HG02642 (cell line): ENCODE measurements around the gene SLC25A5.
"Not testable (repeated sequence)": the region's sequence is repeated elsewhere in the genome, so short reads cannot be mapped to it uniquely, and the experiment has no call there.

Source experiments
- ATAC-seq: cut with Tn5 transposase; IDR thresholded peaks from one replicate; pipeline ENCODE4 v1.9.1; 2021; ENCODE audit warnings: mild to moderate bottlenecking; ENCODE audit not compliant: unreplicated experiment, poor library complexity

The SLC25A5 gene

GRCh38 chrX:119475389-119476101 lies 7.3 kb downstream of the SLC25A5 start:
- no peak for ATAC-seq

- ATAC-seq, result no peak
These were observed 9.6 kb downstream of the SLC25A5 start for GRCh38 chrX:119477812-119478232.

DNA sequence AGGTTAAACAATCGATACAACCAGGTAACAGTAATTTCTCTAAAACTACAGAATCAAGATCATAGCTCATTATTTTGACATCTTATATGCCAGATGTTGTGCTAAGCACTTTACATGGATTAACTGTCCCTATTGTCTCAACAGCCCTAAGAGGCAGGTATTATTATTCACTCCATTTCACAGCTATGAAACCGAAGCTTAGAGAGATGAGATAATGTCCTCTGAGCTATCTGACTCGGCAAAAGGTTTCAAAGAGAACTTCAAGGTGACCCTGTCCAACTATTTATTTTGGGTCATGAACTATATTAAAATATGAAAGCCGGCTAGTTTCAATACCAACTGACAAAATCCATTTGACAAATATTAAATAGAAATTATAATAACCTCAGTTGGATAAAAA lies 10.3 kb downstream of the SLC25A5 start:
- no peak for ATAC-seq

GRCh38 chrX:119479845-119480244 lies 11.6 kb downstream of the SLC25A5 start:
- ATAC-seq, result no peak

DNA sequence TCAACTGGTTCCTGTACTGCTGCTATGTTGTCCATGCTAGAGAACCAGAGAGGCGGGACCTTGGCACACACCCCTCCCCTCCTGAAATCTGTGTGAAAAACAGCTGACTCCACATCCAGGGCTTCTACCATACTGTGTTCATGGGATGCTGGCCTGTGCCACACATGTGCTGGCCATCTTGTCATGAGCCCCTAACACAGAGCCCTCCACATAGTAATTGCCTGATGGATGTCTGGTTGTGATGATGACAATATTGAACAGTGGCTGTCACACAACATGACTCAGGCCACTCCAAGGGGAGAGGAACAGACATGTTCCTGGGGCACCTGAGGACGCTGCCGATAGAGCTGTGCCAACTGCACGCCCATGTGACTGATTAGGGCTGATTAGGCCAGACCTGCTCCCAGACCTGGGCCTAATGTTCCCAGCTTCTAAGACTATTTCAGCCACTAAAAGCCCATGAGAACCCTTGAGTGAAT lies 13.1 kb downstream of the SLC25A5 start:
- ATAC-seq, result no peak

DNA sequence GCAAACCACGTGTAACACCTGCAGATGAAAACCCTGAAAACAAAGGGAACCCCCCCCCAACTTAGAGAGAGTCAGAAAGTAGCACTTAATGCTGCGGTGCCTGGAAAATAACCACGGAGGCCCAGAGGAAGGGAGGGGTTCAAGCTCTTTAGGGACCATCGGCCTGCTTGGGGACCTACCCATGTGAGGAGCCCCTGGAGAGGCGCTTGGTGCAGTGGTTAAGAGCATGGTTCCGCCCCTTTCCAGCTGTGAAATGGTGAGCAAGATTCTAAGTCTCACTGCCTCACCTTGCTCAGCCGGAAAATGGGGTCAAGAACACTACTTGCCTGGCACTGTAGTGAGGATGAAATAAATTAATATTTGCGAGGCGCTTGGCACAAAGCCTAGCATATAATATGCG lies 13.8 kb downstream of the SLC25A5 start:
- peak; percentile 11 for ATAC-seq

- ATAC-seq, result peak; percentile 90
These were observed 14.5 kb downstream of the SLC25A5 start for GRCh38 chrX:119482481-119483480.

DNA sequence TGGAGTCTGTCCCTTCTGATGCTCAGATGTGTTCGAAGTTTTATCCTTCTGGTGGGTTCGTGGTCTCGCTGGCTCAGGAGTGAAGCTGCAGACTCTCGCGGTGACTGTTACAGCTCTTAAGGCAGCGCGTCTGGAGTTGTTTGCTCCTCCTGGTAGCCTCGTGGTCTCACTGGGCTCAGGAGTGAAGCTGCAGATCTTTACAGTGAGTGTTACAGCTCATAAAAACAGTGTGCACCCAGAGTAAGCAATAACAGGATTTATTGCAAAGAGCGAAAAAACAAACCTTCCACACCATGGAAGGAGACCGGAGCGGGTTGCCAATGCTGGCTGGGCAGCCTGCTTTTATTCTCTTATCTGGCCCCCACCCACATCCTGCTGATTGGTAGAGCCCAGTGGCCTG lies 18.5 kb downstream of the SLC25A5 start:
- ATAC-seq, result no peak

DNA sequence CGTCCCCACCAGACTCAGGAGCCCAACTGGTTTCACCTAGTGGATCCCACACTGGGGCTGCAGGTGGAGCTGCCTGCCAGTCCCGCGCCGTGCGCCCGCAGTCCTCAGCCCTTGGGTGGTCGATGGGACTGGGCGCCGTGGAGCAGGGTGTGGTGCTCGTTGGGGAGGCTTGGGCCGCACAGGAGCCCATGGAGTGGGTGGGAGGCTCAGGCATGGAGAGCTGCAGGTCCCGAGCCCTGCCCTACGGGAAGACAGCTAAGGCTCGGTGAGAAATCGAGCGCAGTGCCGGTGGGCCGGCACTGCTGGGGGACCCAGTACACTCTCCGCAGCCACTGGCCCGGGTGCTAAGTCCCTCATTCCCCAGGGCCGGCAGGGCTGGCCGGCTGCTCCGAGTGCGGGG lies 19.5 kb downstream of the SLC25A5 start:
- ATAC-seq, result not testable (repeated sequence)

DNA sequence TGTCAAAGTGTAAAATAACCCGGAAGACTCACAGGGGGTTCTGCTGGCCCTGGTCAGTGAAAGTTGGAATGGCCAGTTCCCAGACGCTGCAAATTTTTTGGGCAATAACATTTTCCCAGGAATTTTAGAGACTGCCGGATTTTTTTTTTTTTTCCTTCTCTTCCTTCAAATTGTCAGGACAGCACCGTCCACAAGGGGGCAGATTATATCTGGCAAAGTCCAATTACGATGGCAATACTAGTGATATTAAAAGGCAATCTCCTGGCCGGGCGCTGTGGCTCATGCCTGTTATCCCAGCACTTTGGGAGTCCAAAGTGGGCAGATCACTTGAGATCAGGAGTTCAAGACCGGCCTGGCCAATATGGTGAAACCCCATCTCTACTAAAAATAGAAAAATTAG lies 20.5 kb downstream of the SLC25A5 start:
- no peak for ATAC-seq

- ATAC-seq, result no peak
These were observed 21.2 kb downstream of the SLC25A5 start for GRCh38 chrX:119489212-119490074.

DNA sequence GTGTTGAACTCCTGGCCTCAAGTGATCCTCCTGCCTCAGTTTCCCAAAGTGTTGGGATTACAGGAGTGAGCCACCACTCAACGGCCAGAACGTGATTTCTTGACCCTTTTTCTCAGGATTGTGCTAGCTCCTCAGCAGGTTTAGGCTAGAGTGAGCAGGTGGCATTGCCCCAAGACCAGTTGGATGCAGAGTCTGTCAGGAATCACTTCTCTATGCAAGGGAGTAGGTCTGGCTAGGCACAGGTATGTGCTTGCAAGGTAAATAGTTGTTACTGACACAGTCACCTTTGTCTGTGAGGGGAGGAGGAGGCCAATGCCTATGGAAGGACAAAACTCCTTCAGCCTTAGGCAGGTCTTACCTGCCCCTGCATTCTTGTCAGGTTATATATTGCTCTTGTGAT lies 24.2 kb downstream of the SLC25A5 start:
- ATAC-seq, result no peak

GRCh38 chrX:119493851-119494495 lies 25.7 kb downstream of the SLC25A5 start:
- not testable (repeated sequence) for ATAC-seq

GRCh38 chrX:119495734-119496726 lies 27.8 kb downstream of the SLC25A5 start:
- ATAC-seq, result no peak

DNA sequence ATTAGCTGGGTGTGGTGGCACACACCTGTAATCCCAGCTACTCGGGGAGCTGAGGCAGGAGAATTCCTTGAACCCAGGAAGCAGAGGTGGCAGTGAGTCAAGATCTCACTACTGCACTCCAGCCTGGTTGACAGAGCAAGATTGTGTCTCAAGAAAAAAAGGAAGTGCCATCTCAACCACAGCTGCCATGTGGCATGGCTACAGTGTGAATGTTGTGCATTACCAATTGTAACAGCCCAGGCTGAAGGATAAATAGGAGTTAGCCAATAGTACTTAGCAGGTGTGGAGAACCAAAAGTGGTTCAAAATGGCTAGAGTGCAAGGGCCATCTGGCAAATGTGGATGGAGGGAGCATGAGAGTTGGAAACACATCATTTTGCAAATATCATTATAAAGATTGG lies 28.9 kb downstream of the SLC25A5 start:
- ATAC-seq, result no peak

DNA sequence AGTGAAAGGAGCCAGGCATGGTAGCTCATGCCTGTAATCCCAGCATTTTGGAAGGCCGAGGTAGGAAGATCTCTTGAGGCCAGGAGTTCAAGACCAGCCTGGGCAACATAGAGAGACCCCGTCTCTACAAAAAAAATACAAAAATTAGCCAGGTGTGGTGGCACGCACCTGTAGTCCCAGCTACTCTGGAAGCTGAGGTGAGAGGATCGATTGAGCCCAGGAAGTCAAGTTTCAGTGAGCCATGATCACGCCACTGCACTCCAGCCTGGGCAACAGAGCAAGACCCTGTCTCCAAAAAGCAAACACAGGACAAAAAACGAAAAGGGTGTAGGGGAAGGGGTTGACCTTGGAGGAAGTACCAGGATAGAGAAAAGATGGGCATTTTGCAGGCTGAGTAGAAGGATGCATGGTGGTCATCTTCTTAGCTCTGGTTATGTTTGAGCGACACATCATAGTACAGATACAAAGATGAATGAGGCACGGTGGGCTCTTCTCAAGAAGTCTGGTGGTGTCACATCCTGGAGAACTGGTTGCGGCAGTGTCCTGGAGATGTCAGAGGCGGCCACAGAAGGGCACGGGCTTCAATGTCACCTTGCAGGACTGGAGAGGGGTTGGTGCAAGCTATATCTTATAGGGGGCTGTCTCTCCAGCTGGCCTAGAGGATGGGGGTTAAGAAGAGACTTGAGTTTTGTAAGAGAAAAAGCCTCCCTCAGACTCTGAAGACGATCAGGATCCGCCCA lies 32.0 kb downstream of the SLC25A5 start:
- ATAC-seq, result no peak

GRCh38 chrX:119501511-119502148 lies 33.4 kb downstream of the SLC25A5 start:
- ATAC-seq, result no peak
